IMR-90 (cell line): ENCODE results near the gene TASP1.

Experiments
- CEBPB ChIP-seq: IDR thresholded peaks from 2 replicates; pipeline ENCODE4 v1.6.1; 2012; ENCODE audit warnings: low read depth, low read length, improper control_type of control experiment
- FOS ChIP-seq: fragments of 150-350 bp; IDR thresholded peaks from 2 replicates; pipeline ENCODE4 v1.6.1; 2016; ENCODE audit warnings: low read depth, low read length
- MAFK ChIP-seq: IDR thresholded peaks from 2 replicates; pipeline ENCODE4 v1.6.1; 2012; ENCODE audit warnings: low read depth, low read length, improper control_type of control experiment
- POLR2A ChIP-seq: IDR thresholded peaks from 2 replicates; pipeline ENCODE4 v1.6.1; 2012; ENCODE audit warnings: mild to moderate bottlenecking, low read depth, low read length
- RAD21 ChIP-seq: IDR thresholded peaks from 2 replicates; pipeline ENCODE4 v1.6.1; 2012; ENCODE audit warnings: low read length, improper control_type of control experiment
- RCOR1 ChIP-seq: IDR thresholded peaks from 2 replicates; pipeline ENCODE4 v1.6.1; 2012; ENCODE audit warnings: mild to moderate bottlenecking, low read length, improper control_type of control experiment; ENCODE audit not compliant: insufficient replicate concordance
- TF ChIP-seq, protein P1 (sequence below): conservative IDR thresholded peaks from 2 replicates; pipeline ENCODE4 v1.5.1; 2012; ENCODE audit warnings: mild to moderate bottlenecking, low read depth, low read length, improper control_type of control experiment

GRCh38 chr20:13574071-13574470 lies 64.7 kb downstream of the TASP1 start:
- no peak for TF ChIP-seq POLR2A
- TF ChIP-seq, protein P1, sequence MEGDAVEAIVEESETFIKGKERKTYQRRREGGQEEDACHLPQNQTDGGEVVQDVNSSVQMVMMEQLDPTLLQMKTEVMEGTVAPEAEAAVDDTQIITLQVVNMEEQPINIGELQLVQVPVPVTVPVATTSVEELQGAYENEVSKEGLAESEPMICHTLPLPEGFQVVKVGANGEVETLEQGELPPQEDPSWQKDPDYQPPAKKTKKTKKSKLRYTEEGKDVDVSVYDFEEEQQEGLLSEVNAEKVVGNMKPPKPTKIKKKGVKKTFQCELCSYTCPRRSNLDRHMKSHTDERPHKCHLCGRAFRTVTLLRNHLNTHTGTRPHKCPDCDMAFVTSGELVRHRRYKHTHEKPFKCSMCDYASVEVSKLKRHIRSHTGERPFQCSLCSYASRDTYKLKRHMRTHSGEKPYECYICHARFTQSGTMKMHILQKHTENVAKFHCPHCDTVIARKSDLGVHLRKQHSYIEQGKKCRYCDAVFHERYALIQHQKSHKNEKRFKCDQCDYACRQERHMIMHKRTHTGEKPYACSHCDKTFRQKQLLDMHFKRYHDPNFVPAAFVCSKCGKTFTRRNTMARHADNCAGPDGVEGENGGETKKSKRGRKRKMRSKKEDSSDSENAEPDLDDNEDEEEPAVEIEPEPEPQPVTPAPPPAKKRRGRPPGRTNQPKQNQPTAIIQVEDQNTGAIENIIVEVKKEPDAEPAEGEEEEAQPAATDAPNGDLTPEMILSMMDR: no peak
- no peak for TF ChIP-seq RAD21
- no peak for TF ChIP-seq MAFK
- no peak for TF ChIP-seq CEBPB
- no peak for TF ChIP-seq FOS
- no peak for TF ChIP-seq RCOR1
